Caco-2 (cell line): ENCODE results near the gene TRIM3. TPM values are rescaled to one million over a fixed set of nuclear protein-coding genes. Genes with fewer than 3 reads are reported as not detected.

Experiments used
- BruUV-seq: library from RNA; stranded (reverse); fragments of 400-500 nt; replicated peaks from 2 replicates; lab custom pipeline; 2021; lab: Mats Ljungman, UMichigan
- CTCF ChIA-PET: fragments of 300-600 bp; sonication (Branson Sonifier 250); formaldehyde crosslinking; loops from one replicate; lab custom pipeline; 2022; ENCODE audit warnings: antibody characterized with exemption; lab: Charles Lee
- POLR2A ChIA-PET: fragments of 300-600 bp; sonication (Branson Sonifier 250); formaldehyde crosslinking; loops from one replicate; lab custom pipeline; 2022; ENCODE audit warnings: antibody characterized with exemption; lab: Charles Lee
- DNase-seq, 2 experiments: peaks; one replicate each; pipeline versions ENCODE4 v3.0.0 to v3.0.0-alpha.2; 2020 to 2022
- H3K27me3 ChIP-seq: replicated peaks from 2 replicates; pipeline ENCODE4 v1.6.0; 2011; ENCODE audit warnings: low read length; ENCODE audit not compliant: control insufficient read depth, insufficient read depth
- H3K36me3 ChIP-seq: 2 replicates; pipeline ENCODE4 v1.5.1; 2011; ENCODE audit warnings: low read length; ENCODE audit not compliant: control insufficient read depth, insufficient read depth
- H3K4me1 ChIP-seq: fragments of 250-450 bp; sonication (Bioruptor Pico); 2 replicates; pipeline ENCODE4 v1.5.1; 2020; ENCODE audit warnings: mild to moderate bottlenecking
- H3K4me3 ChIP-seq: 2 replicates; pipeline ENCODE4 v1.5.1; 2011; ENCODE audit warnings: low read depth, mild to moderate bottlenecking, control low read depth, low read length
- H3K9me3 ChIP-seq: fragments of 250-450 bp; sonication (Bioruptor Pico); 2 replicates; pipeline ENCODE4 v1.5.1; 2020; ENCODE audit warnings: mild to moderate bottlenecking, moderate library complexity
- H3K27ac Mint-ChIP-seq: one replicate; pipeline ENCODE4 v1.8.0; 2022; ENCODE audit warnings: mixed read lengths; ENCODE audit not compliant: unreplicated experiment
- H3K27me3 Mint-ChIP-seq: one replicate; pipeline ENCODE4 v1.8.0; 2022; ENCODE audit warnings: mixed read lengths; ENCODE audit not compliant: insufficient read depth, unreplicated experiment
- H3K36me3 Mint-ChIP-seq: one replicate; pipeline ENCODE4 v1.8.0; 2022; ENCODE audit warnings: mild to moderate bottlenecking, mixed read lengths; ENCODE audit not compliant: insufficient read depth, unreplicated experiment
- H3K4me1 Mint-ChIP-seq: one replicate; pipeline ENCODE4 v1.8.0; 2022; ENCODE audit warnings: low read depth, mixed read lengths; ENCODE audit not compliant: unreplicated experiment
- H3K4me3 Mint-ChIP-seq: one replicate; pipeline ENCODE4 v1.8.0; 2022; ENCODE audit warnings: mild to moderate bottlenecking, moderate library complexity, mixed read lengths; ENCODE audit not compliant: unreplicated experiment
- H3K9me3 Mint-ChIP-seq: one replicate; pipeline ENCODE4 v1.8.0; 2022; ENCODE audit warnings: mixed read lengths; ENCODE audit not compliant: unreplicated experiment
- CTCF ChIP-seq, 2 experiments: fragments of 200-600 bp in 1 of 2; IDR thresholded peaks; 1 replicate in 1 of 2; 2 replicates in 1 of 2; pipeline versions ENCODE4 v1.5.1 to v1.8.0; 2011 to 2022; ENCODE audit warnings: antibody characterized with exemption in 1 of 2, control low read depth in 1 of 2, inconsistent platforms in 1 of 2, low read depth in 1 of 2, low read length in 1 of 2, mild to moderate bottlenecking in 1 of 2, moderate library complexity in 1 of 2; ENCODE audit not compliant: insufficient read depth in 1 of 2, severe bottlenecking in 1 of 2, unreplicated experiment in 1 of 2
- intact Hi-C: fragments of 100-400 bp; cut with micrococcal nuclease; formaldehyde crosslinking; loops from one replicate; pipeline ENCODE4 v1.10.0; 2022; ENCODE audit not compliant: unreplicated experiment
- total RNA-seq: library from RNA; stranded (reverse); gene quantifications from 2 replicates; pipeline ENCODE4 v1.2.3, GENCODE V29; 2022

Gene TRIM3
- total RNA-seq, 1 experiment from 2014 or later = 28.0 TPM

GRCh38 chr11:6431861-6432260 lies 41.9 kb downstream of the TRIM3 start:
- no TSS peak for BruUV-seq
- TF ChIP-seq CTCF (IDR thresholded peaks at IDR 0.05; ENCODE audit: insufficient read depth in 1 of 2, low read depth in 1 of 2, low read length in 1 of 2, severe bottlenecking in 1 of 2, unreplicated experiment in 1 of 2) = no peak
- H3K9me3 Mint-ChIP-seq = no peaks in the 10 kb centered on the region
- H3K36me3 Mint-ChIP-seq = no peaks in the 10 kb centered on the region
- POLR2A ChIA-PET = no interaction called here
- peaks cover 31% of the 10 kb centered on the region for H3K4me1 Mint-ChIP-seq
- intact Hi-C loops = no loop called here
- H3K27me3 Mint-ChIP-seq = no peaks in the 10 kb centered on the region
- CTCF ChIA-PET = interaction anchor here (2.6 kb wide), 1 partner anchor 53 kb away, joined by 14 read pairs; no protein-coding TSS in a partner anchor
- Histone ChIP-seq H3K4me1 (peaks cover 20% of the 10 kb centered on the region), H3K27me3 (no peaks in the 10 kb centered on the region), H3K9me3 (no peaks in the 10 kb centered on the region), H3K4me3 (no peak overlapping the region), H3K36me3 (no peaks in the 10 kb centered on the region)
- DNase-seq = no peak
- H3K4me3 Mint-ChIP-seq = no peak overlapping the region
- H3K27ac Mint-ChIP-seq = no peak overlapping the region

GRCh38 chr11:6427516-6427915 lies 46.2 kb downstream of the TRIM3 start:
- Histone ChIP-seq H3K9me3 (no peaks in the 10 kb centered on the region), H3K4me1 (peaks cover 9% of the 10 kb centered on the region), H3K4me3 (no peak overlapping the region), H3K27me3 (no peaks in the 10 kb centered on the region), H3K36me3 (no peaks in the 10 kb centered on the region)
- Mint-ChIP-seq H3K9me3 (no peaks in the 10 kb centered on the region), H3K4me3 (no peak overlapping the region), H3K4me1 (peaks cover 16% of the 10 kb centered on the region), H3K27ac (peak overlapping the region; percentile 17), H3K36me3 (no peaks in the 10 kb centered on the region), H3K27me3 (peaks cover 2% of the 10 kb centered on the region)
- intact Hi-C loops = loop anchor here (1.0 to 2.0 kb wide), 3 partner anchors 8 to 37 kb away; partner anchors contain the start of genes APBB1, HPX and SMPD1
- TF ChIP-seq CTCF (IDR thresholded peaks at IDR 0.05; ENCODE audit: insufficient read depth in 1 of 2, low read depth in 1 of 2, low read length in 1 of 2, severe bottlenecking in 1 of 2, unreplicated experiment in 1 of 2) = no peak
- ChIA-PET CTCF (interaction anchor here (0.5 to 2.5 kb wide), 3 partner anchors 11 to 48 kb away, joined by 4 to 11 read pairs (median 10); partner anchors contain the start of gene SMPD1), POLR2A (interaction anchor here (0.6 to 1.6 kb wide), 3 partner anchors 8 to 54 kb away, joined by 3 to 4 read pairs (median 3); partner anchors contain the start of genes ARFIP2 and TIMM10B)
- DNase-seq = peak in 1 of 2 experiments; percentile 39
- BruUV-seq = no TSS peak

GRCh38 chr11:6420677-6421076 lies 53.1 kb downstream of the TRIM3 start:
- no peak for TF ChIP-seq CTCF (IDR thresholded peaks at IDR 0.05; ENCODE audit: insufficient read depth in 1 of 2, low read depth in 1 of 2, low read length in 1 of 2, severe bottlenecking in 1 of 2, unreplicated experiment in 1 of 2)
- intact Hi-C loops = no loop called here
- H3K4me1 Mint-ChIP-seq = no peaks in the 10 kb centered on the region
- Histone ChIP-seq H3K4me1 (peaks cover 6% of the 10 kb centered on the region), H3K9me3 (no peaks in the 10 kb centered on the region), H3K4me3 (no peak overlapping the region), H3K36me3 (no peaks in the 10 kb centered on the region), H3K27me3 (no peaks in the 10 kb centered on the region)
- DNase-seq = no peak
- peak overlapping the region; percentile 42 for H3K4me3 Mint-ChIP-seq
- H3K36me3 Mint-ChIP-seq = no peaks in the 10 kb centered on the region
- ChIA-PET POLR2A (interaction anchor here (2.3 kb wide), 1 partner anchor 31 kb away, joined by 8 read pairs; the partner anchor contains the start of gene SMPD1), CTCF (no interaction called here)
- H3K9me3 Mint-ChIP-seq = no peaks in the 10 kb centered on the region
- H3K27me3 Mint-ChIP-seq = peaks cover 2% of the 10 kb centered on the region
- no peak overlapping the region for H3K27ac Mint-ChIP-seq
- no TSS peak for BruUV-seq
